Measurements from ENCODE around the gene GPC5. TPM values are rescaled to one million over a fixed set of nuclear protein-coding genes. Genes with fewer than 3 reads are reported as not detected.

GPC5 gene
- total RNA-seq, 1 donor from 2014 or later = 0.57 TPM

DNA sequence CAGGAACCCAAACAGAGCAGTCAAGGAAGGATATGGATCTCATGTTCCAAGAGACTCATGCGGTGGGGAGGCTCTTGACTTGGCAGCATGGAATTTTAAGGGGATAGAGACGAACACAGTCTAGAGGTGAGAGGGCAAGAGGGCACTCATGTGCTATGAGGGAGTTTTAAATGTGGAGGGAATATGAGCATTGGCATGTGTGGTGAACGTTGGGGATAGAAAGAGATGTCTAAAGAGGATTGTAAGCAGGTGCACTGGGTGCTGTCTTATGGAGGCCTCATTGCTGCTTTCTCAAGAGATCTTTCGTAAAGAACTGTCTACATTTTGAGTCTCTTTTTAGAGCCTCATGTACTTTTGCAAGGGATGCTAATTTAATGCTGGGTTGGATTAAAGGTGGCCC lies 1227.9 kb downstream of the GPC5 start:
- Mint-ChIP-seq H3K9me3 (ENCODE audit: low read depth) (no peaks in the 10 kb centered on the region), H3K36me3 (ENCODE audit: insufficient read depth) (no peaks in the 10 kb centered on the region), H3K27me3 (peaks cover 8% of the 10 kb centered on the region), H3K27ac (no peak overlapping the region), H3K4me1 (ENCODE audit: low read depth) (peaks cover 3% of the 10 kb centered on the region), H3K4me3 (ENCODE audit: low read depth) (no peak overlapping the region)
- no peak for TF ChIP-seq CTCF (IDR thresholded peaks at IDR 0.05; ENCODE audit: unreplicated experiment)
- DNase-seq (ENCODE audit: low spot score, unreplicated experiment) = no peak

DNA sequence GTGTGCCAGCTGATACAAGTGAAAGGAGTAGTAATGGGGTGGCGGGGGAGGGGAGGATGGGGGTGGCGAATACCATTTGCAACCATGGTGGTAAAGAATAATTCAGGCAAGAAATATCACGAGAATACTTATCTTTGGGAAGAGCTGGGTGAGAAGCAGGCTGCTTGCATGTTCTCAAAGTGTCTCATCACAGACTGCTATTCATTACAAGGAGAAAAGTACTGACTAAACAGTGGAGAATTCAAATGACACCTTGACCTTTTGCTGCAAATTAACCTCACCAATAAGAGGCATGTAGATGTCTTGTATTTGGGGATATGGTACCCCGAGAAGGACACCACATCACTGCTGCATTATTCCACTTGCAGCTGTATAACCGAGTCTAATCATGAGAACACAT lies 1242.5 kb downstream of the GPC5 start:
- Mint-ChIP-seq H3K4me3 (ENCODE audit: low read depth) (no peak overlapping the region), H3K27ac (no peak overlapping the region), H3K4me1 (ENCODE audit: low read depth) (no peaks in the 10 kb centered on the region), H3K27me3 (no peaks in the 10 kb centered on the region), H3K36me3 (ENCODE audit: insufficient read depth) (no peaks in the 10 kb centered on the region), H3K9me3 (ENCODE audit: low read depth) (peaks cover 5% of the 10 kb centered on the region)
- no peak for DNase-seq (ENCODE audit: low spot score, unreplicated experiment)
- TF ChIP-seq CTCF (IDR thresholded peaks at IDR 0.05; ENCODE audit: unreplicated experiment) = no peak

- DNase-seq (ENCODE audit: low spot score, unreplicated experiment) = no peak
- Mint-ChIP-seq H3K9me3 (ENCODE audit: low read depth) (no peaks in the 10 kb centered on the region), H3K27me3 (peaks cover 3% of the 10 kb centered on the region), H3K36me3 (ENCODE audit: insufficient read depth) (no peaks in the 10 kb centered on the region), H3K4me3 (ENCODE audit: low read depth) (no peak overlapping the region), H3K4me1 (ENCODE audit: low read depth) (no peaks in the 10 kb centered on the region), H3K27ac (no peak overlapping the region)
- TF ChIP-seq CTCF (IDR thresholded peaks at IDR 0.05; ENCODE audit: unreplicated experiment) = no peak
These were observed 1250.9 kb downstream of the GPC5 start for GRCh38 chr13:92649140-92649813.

DNA sequence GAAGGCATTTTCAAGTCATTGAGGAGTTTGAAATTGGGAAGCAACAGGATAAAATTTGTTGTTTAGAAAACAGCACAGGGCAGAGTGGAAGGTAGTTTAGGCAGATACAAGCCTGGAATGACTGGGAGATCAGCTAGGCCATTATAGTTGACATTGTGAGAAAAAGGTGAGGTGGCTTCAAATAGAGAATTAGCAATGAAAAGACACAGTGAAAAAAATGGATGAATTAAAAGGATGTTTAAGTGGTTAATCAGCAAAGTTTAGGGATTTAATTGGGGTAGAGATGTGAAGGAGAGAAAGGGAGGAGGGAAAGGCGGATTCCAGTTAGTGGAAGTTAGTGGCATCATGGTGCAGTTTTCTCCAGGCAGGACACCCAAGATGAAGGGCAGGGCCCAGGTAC lies 1257.7 kb downstream of the GPC5 start:
- H3K9me3 Mint-ChIP-seq (ENCODE audit: low read depth) = peaks cover 4% of the 10 kb centered on the region
- peaks cover 5% of the 10 kb centered on the region for H3K4me1 Mint-ChIP-seq (ENCODE audit: low read depth)
- H3K27me3 Mint-ChIP-seq = peaks cover 3% of the 10 kb centered on the region
- no peak for TF ChIP-seq CTCF (IDR thresholded peaks at IDR 0.05; ENCODE audit: unreplicated experiment)
- no peaks in the 10 kb centered on the region for H3K36me3 Mint-ChIP-seq (ENCODE audit: insufficient read depth)
- no peak overlapping the region for H3K27ac Mint-ChIP-seq
- H3K4me3 Mint-ChIP-seq (ENCODE audit: low read depth) = no peak overlapping the region
- no peak for DNase-seq (ENCODE audit: low spot score, unreplicated experiment)

GRCh38 chr13:92656648-92657047 lies 1258.2 kb downstream of the GPC5 start:
- no peaks in the 10 kb centered on the region for H3K36me3 Mint-ChIP-seq (ENCODE audit: insufficient read depth)
- no peak for TF ChIP-seq CTCF (IDR thresholded peaks at IDR 0.05; ENCODE audit: unreplicated experiment)
- peaks cover 5% of the 10 kb centered on the region for H3K4me1 Mint-ChIP-seq (ENCODE audit: low read depth)
- H3K9me3 Mint-ChIP-seq (ENCODE audit: low read depth) = peaks cover 4% of the 10 kb centered on the region
- no peak overlapping the region for H3K4me3 Mint-ChIP-seq (ENCODE audit: low read depth)
- peaks cover 3% of the 10 kb centered on the region for H3K27me3 Mint-ChIP-seq
- DNase-seq (ENCODE audit: low spot score, unreplicated experiment) = no peak
- no peak overlapping the region for H3K27ac Mint-ChIP-seq

Measured in progenitor cell of endocrine pancreas (in vitro differentiated cells).